HFFc6 (cell line): ENCODE measurements around the gene EPHX1. TPM values are rescaled to one million over a fixed set of nuclear protein-coding genes. Genes with fewer than 3 reads are reported as not detected.
"Not testable (repeated sequence)": the region's sequence is repeated elsewhere in the genome, so short reads cannot be mapped to it uniquely, and the experiment has no call there.

ENCODE experiments used
- DNase-seq: peaks from one replicate; pipeline ENCODE4 v3.0.0-alpha.2; 2018
- H3K27ac Mint-ChIP-seq: 2 replicates; pipeline ENCODE4 v1.8.0; 2020; ENCODE audit warnings: mild to moderate bottlenecking, mixed read lengths
- H3K27me3 Mint-ChIP-seq: 2 replicates; pipeline ENCODE4 v1.8.0; 2021; ENCODE audit warnings: mild to moderate bottlenecking, moderate library complexity, mixed read lengths; ENCODE audit not compliant: insufficient read depth
- H3K36me3 Mint-ChIP-seq: 2 replicates; pipeline ENCODE4 v1.8.0; 2021; ENCODE audit warnings: low read depth, mixed read lengths
- H3K4me1 Mint-ChIP-seq: 2 replicates; pipeline ENCODE4 v1.8.0; 2020; ENCODE audit warnings: low read depth, mixed read lengths
- H3K4me3 Mint-ChIP-seq: 2 replicates; pipeline ENCODE4 v1.8.0; 2020; ENCODE audit warnings: mild to moderate bottlenecking, moderate library complexity, mixed read lengths
- H3K9me3 Mint-ChIP-seq: 2 replicates; pipeline ENCODE4 v1.8.0; 2020; ENCODE audit warnings: mild to moderate bottlenecking, mixed read lengths
- CTCF ChIP-seq: fragments of 200-600 bp; sonication (generic); IDR thresholded peaks from 2 replicates; pipeline ENCODE4 v1.5.0; 2021; ENCODE audit warnings: antibody characterized with exemption, mild to moderate bottlenecking
- total RNA-seq, 6 experiments: library from RNA; stranded (reverse); fragmentation: NEBNext Ultra II Directional; extraction: Animal tissue kit (Norgen Biotek cat#: 25700); gene quantifications; 2 replicates in 1 of 6; 3 replicates in 5 of 6; pipeline ENCODE4 v1.2.3, GENCODE V29; 2021

EPHX1 gene
- total RNA-seq, 6 experiments from 2014 or later = 30.3 to 38.7 (median 34.9) TPM

GRCh38 chr1:225882694-225883615, 73.0 kb downstream of the EPHX1 start:
- Mint-ChIP-seq H3K27ac (peak overlapping the region; percentile 73), H3K4me1 (peaks cover 39% of the 10 kb centered on the region), H3K9me3 (no peaks in the 10 kb centered on the region), H3K36me3 (no peaks in the 10 kb centered on the region), H3K4me3 (peak overlapping the region; percentile 94), H3K27me3 (no peaks in the 10 kb centered on the region)
- peak; percentile 13 for DNase-seq
- no peak for TF ChIP-seq CTCF

DNA sequence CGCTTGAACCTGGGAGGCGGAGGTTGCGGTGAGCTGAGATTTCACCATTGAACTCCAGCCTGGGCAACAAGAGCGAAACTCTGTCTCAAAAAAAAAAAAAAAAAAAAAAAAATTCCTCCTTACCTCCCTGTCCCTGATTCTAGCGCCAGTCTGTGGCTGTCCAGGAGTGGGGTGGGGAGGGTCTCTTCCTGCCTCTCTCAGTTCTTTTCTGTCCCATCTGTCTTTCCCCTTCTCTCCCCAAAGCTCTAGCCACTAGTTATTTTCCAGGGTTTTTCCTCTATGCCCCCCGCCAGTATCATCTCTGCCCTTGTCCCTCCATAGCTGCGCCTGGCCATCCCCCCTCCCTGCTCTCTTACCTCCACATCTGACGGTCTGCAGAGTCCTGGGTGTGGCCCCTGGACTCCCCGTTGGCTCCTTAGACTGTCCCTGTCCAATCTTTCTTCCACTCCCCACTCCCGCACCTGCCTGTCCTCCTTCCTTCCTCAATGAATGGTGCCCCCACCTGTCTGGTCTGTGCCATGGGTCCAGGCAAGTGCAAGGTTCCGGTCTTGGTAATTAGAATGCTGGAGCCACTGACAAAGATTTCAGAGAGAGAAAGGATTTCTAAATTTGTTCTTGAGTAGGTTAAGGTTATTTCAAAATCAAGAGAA, 73.8 kb downstream of the EPHX1 start:
- peak overlapping the region; percentile 94 for H3K4me3 Mint-ChIP-seq
- peaks cover 34% of the 10 kb centered on the region for H3K4me1 Mint-ChIP-seq

DNA sequence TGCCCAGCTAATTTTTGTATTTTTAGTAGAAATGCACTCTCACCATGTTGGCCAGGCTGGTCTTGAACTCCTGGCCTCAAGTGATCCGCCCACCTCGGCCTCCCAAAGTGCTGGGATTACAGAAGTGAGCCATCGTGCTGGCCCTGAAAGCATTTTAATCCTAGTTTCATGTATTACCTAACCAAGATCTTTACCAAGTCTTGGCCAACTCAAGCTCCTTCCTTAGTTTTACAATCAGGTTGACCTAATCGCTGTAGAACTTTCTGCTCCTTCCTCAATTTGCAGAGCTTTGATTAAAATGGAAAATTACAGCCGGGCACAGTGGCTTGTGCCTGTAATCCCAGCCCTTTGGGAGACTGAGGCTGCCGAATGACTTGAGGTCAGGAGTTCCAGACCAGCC, 75.4 kb downstream of the EPHX1 start:
- Mint-ChIP-seq H3K9me3 (no peaks in the 10 kb centered on the region), H3K27me3 (no peaks in the 10 kb centered on the region; the same call in 1 of the 2 replicates), H3K27ac (no peak overlapping the region), H3K4me1 (peaks cover 20% of the 10 kb centered on the region), H3K36me3 (no peaks in the 10 kb centered on the region), H3K4me3 (no peak overlapping the region)
- no peak for DNase-seq
- TF ChIP-seq CTCF = no peak

More for the DNA sequence above, 73.8 kb downstream of the EPHX1 start:
- Mint-ChIP-seq H3K27ac (peak overlapping the region; percentile 48; the same call in 1 of the 2 replicates), H3K27me3 (no peaks in the 10 kb centered on the region; the same call in 1 of the 2 replicates), H3K9me3 (no peaks in the 10 kb centered on the region), H3K36me3 (no peaks in the 10 kb centered on the region)
- no peak for TF ChIP-seq CTCF
- DNase-seq = no peak

DNA sequence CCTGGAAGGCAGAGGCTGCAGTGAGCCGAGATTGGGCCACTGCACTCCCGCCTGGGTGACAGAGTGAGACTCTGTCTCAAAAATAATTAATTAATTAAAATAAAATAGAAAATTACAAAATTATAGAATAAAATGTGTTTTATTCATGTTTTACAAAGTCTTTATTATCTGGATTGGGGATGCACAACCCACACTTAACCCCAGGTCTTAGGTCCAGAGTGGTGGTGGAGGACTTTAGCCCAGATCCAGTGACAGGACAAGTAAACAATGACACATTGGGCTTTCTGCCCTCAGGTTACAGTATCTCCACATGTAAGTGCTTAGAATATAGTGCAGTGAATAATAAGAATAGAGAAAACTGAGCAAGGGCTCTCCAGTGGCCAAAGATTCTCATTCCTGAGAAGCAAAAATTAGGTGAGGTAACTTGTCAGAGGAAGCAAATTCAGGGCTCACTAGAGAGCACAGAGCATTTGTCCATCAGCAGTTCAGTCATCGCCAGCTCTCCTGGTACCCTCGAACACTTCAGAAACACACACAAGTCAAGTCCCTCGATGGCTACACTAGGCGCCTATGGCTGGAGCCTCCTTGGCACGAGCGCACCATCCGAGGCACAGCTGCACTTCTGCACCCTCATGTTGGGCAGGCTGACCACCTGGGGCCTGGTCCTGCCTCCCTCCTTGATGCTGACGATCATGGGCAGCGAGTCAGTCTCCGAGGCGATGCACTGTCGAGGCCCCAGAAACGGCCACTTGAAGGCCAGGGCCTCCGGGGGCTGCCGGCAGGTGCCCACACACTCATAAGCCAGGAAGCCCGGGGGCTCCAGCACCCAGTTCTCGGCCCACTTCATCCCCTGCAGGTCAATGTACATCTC, 76.5 kb downstream of the EPHX1 start:
- no peak overlapping the region for H3K4me3 Mint-ChIP-seq
- H3K36me3 Mint-ChIP-seq = no peaks in the 10 kb centered on the region
- H3K4me1 Mint-ChIP-seq = peaks cover 10% of the 10 kb centered on the region
- H3K27me3 Mint-ChIP-seq = no peaks in the 10 kb centered on the region; the same call in 1 of the 2 replicates
- H3K27ac Mint-ChIP-seq = no peak overlapping the region
- no peak for DNase-seq
- no peak for TF ChIP-seq CTCF
- H3K9me3 Mint-ChIP-seq = no peaks in the 10 kb centered on the region

DNA sequence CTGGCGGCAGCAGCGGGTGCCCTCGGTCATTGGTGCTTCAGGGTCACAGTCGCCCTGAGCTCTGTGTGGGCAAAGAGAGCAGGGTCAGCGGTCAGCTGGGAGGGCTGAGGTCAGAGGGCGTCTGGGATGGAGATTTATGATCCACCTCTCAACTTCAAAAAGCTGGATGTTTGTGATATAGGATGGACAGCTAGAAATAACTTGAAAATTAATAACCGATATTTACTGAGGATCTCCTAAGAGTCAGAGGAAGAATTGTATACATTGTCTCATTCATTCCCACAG, 77.0 kb downstream of the EPHX1 start:
- no peak for TF ChIP-seq CTCF
- Mint-ChIP-seq H3K9me3 (no peaks in the 10 kb centered on the region), H3K27me3 (no peaks in the 10 kb centered on the region; the same call in 1 of the 2 replicates), H3K4me1 (peaks cover 10% of the 10 kb centered on the region), H3K27ac (no peak overlapping the region), H3K4me3 (no peak overlapping the region), H3K36me3 (no peaks in the 10 kb centered on the region)
- DNase-seq = no peak

DNA sequence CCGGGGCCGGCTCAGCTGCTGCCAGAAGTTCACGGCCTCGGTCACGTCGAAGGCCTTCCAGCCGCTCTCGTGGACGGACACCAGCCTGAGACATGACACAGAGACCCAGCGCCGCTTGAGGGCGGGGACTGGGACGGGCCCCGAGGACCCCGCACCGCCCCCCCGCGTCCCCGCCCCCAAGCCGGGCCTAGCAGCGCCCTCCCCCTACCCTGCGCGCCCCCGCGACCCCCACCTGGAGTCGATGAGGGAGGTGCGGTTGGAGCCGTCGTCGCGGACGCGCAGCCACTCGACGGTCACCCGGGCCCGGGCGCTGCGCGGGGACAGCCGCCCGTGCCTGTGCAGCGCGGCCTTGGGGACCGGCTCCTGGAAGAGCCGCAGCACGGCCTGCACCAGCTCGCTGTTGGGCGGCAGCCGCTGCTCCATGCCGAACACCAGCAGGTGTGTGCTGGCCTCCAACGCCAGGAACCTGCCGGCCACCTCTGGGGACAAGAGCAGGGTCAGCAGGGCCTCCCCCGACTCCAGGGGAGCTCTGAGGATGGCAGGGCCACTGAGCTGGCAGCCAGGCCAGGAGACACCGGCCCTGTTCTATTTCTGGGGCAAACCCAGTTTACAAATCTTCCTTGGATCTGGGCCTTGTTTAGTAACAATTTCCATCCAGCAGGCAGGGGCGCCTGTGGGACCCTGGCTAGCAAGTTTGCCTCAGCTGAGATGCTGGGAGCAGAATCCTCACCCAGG, 77.8 kb downstream of the EPHX1 start:
- H3K36me3 Mint-ChIP-seq, H3K4me1 Mint-ChIP-seq, H3K27me3 Mint-ChIP-seq, DNase-seq, H3K9me3 Mint-ChIP-seq, H3K4me3 Mint-ChIP-seq, H3K27ac Mint-ChIP-seq: not testable (repeated sequence)
